GM23248 (cell line): ENCODE results near the gene LAG3. TPM values are rescaled to one million over a fixed set of nuclear protein-coding genes. Genes with fewer than 3 reads are reported as not detected.

Experiments
- DNase-seq: peaks from one replicate; pipeline ENCODE4 v3.0.0-alpha.2; 2015
- H2AFZ ChIP-seq: fragments of 200-600 bp; sonication (generic); 2 replicates; pipeline ENCODE4 v1.6.1; 2016; ENCODE audit warnings: antibody characterized with exemption
- H3F3A ChIP-seq: fragments of 200-600 bp; sonication (generic); 2 replicates; pipeline ENCODE4 v1.6.1; 2016; ENCODE audit warnings: mild to moderate bottlenecking, antibody characterized with exemption, mixed run types; ENCODE audit not compliant: insufficient read depth
- H3K27ac ChIP-seq: fragments of 200-600 bp; sonication (generic); 2 replicates; pipeline ENCODE4 v1.5.1; 2016; ENCODE audit warnings: mild to moderate bottlenecking
- H3K27me3 ChIP-seq: fragments of 200-600 bp; sonication (generic); replicated peaks from 2 replicates; pipeline ENCODE4 v1.6.1; 2016; ENCODE audit warnings: mild to moderate bottlenecking; ENCODE audit not compliant: insufficient read depth
- H3K36me3 ChIP-seq: fragments of 200-600 bp; sonication (generic); 2 replicates; pipeline ENCODE4 v1.6.1; 2016; ENCODE audit warnings: low read depth, mild to moderate bottlenecking
- H3K4me1 ChIP-seq: fragments of 200-600 bp; sonication (generic); 2 replicates; pipeline ENCODE4 v1.6.1; 2016; ENCODE audit warnings: mild to moderate bottlenecking; ENCODE audit not compliant: insufficient read depth
- H3K4me2 ChIP-seq: fragments of 200-600 bp; sonication (generic); one replicate; pipeline ENCODE4 v1.6.1; 2016; ENCODE audit warnings: mild to moderate bottlenecking; ENCODE audit not compliant: unreplicated experiment
- H3K4me3 ChIP-seq: fragments of 200-600 bp; sonication (generic); 2 replicates; pipeline ENCODE4 v1.5.1; 2016; ENCODE audit warnings: mild to moderate bottlenecking
- H3K79me2 ChIP-seq: fragments of 200-600 bp; sonication (generic); 2 replicates; pipeline ENCODE4 v1.6.1; 2016; ENCODE audit warnings: mild to moderate bottlenecking; ENCODE audit not compliant: insufficient read depth
- H3K9ac ChIP-seq: fragments of 200-600 bp; sonication (generic); 2 replicates; pipeline ENCODE4 v1.6.1; 2016; ENCODE audit warnings: mild to moderate bottlenecking
- H3K9me2 ChIP-seq: fragments of 200-600 bp; sonication (generic); 2 replicates; pipeline ENCODE4 v1.6.1; 2016; ENCODE audit warnings: mixed run types, mild to moderate bottlenecking, moderate library complexity; ENCODE audit not compliant: insufficient read depth
- H3K9me3 ChIP-seq: fragments of 200-600 bp; sonication (generic); one replicate; pipeline ENCODE4 v1.6.1; 2017; ENCODE audit warnings: low read depth
- H4K20me1 ChIP-seq: fragments of 200-600 bp; sonication (generic); 2 replicates; pipeline ENCODE4 v1.6.0; 2016; ENCODE audit not compliant: insufficient read depth
- EZH2 ChIP-seq: fragments of 200-600 bp; sonication (generic); IDR thresholded peaks from 2 replicates; pipeline ENCODE4 v1.6.1; 2018; ENCODE audit warnings: antibody characterized with exemption, mild to moderate bottlenecking; ENCODE audit not compliant: insufficient read depth, poor library complexity, severe bottlenecking
- EZH2phosphoT487 ChIP-seq: fragments of 200-600 bp; sonication (generic); IDR thresholded peaks from 2 replicates; pipeline ENCODE4 v1.6.1; 2018; ENCODE audit warnings: antibody characterized with exemption, moderate library complexity, mild to moderate bottlenecking, low read depth; ENCODE audit not compliant: insufficient read depth
- WGBS, 2 experiments: methylation state at CpG; one replicate each; pipeline ENCODE4 v1.1.6; 2015 to 2017; ENCODE audit warnings: low lambda C conversion rate in 2 of 2, low coverage in 1 of 2; ENCODE audit errors: missing lambda C conversion rate in 2 of 2; 5-methylcytosine and 5-hydroxymethylcytosine counted together
- in situ Hi-C: fragments of 300-500 bp; cut with MboI; formaldehyde crosslinking; loops from 2 replicates; pipeline ENCODE4 v1.15.0; 2020
- polyA plus RNA-seq: library from polyadenylated mRNA; unstranded; fragments of >200 nt; fragmentation: Nextera tagmentation; extraction: Ambion mirVana; gene quantifications from 2 replicates; pipeline ENCODE4 v1.2.1, GENCODE V29; 2016
- total RNA-seq: library from RNA; depleted of rRNA; stranded (reverse); fragments of >200 nt; shearing (Covaris generic); gene quantifications from 2 replicates; pipeline ENCODE4 v1.2.3, GENCODE V29; 2014

Gene LAG3
- total and polyA plus RNA-seq, 2 experiments from 2014 or later = 0.29 TPM; not detected in 1

DNA sequence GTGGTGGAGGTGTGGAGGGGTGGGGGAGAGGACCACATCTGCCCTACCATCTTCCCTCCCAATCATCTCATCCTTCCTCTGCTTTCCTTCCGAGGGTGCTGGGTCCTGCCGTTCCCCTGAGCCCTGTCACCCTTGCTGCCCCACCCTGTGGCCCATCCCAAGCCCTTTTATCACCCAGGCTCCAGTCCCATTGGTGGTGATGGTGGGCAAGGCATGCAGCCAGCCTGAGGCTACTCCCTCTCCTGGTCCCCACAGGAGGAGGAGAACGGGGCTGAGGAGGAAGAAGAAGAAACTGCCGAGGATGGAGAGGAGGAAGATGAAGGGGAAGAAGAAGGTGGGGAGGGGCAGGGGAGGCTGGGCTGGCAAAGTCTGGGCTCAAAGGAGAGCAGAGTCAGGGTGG is 2.7 kb upstream of the LAG3 start:
- no peak overlapping the region for H3K4me2 ChIP-seq
- H3K27me3 ChIP-seq = no peaks in the 10 kb centered on the region
- H3K9me2 ChIP-seq = no peaks in the 10 kb centered on the region
- peaks cover 33% of the 10 kb centered on the region for H3K79me2 ChIP-seq
- H3K27ac ChIP-seq = no peak overlapping the region
- no peak overlapping the region for H3K9ac ChIP-seq
- DNase-seq = no peak
- H3K4me1 ChIP-seq = peaks cover 20% of the 10 kb centered on the region
- 70 to 73% methylated on average over 4 of the region's 4 CpGs for WGBS, 2 experiments
- H3K36me3 ChIP-seq = peaks cover 7% of the 10 kb centered on the region; the same call in 1 of the 2 replicates
- peak overlapping the region; percentile 7; the same call in 1 of the 2 replicates for H3K4me3 ChIP-seq
- H3F3A ChIP-seq = peaks cover 28% of the 10 kb centered on the region
- H4K20me1 ChIP-seq = peaks cover 9% of the 10 kb centered on the region; the same call in 1 of the 2 replicates
- TF ChIP-seq EZH2phosphoT487 (no peak), EZH2 (no peak)
- no peaks in the 10 kb centered on the region for H3K9me3 ChIP-seq
- in situ Hi-C loops = no loop called here
- no peak overlapping the region for H2AFZ ChIP-seq

DNA sequence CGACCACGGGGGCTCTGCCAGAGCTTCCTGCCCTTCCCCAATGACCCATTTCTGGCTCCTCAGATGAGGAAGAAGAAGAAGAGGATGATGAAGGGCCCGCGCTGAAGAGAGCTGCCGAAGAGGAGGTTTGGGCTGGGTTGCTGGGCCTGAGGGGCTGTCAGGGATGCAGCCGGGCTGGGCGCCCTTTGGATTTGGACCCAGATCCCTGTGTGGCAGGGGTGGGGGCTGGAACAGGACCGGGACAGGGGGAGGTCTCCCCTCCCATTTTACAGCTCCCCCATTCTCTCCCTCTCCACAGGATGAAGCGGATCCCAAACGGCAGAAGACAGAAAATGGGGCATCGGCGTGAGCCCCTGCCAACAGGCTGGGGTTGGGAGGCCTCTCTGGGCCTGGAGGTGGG is 2.2 kb upstream of the LAG3 start:
- Histone ChIP-seq H3K4me1 (peaks cover 16% of the 10 kb centered on the region), H3K4me2 (no peak overlapping the region), H3K9me2 (no peaks in the 10 kb centered on the region), H3K79me2 (peaks cover 33% of the 10 kb centered on the region), H3K4me3 (no peak overlapping the region), H3K36me3 (peaks cover 7% of the 10 kb centered on the region; the same call in 1 of the 2 replicates), H3F3A (peaks cover 23% of the 10 kb centered on the region), H3K9ac (no peak overlapping the region), H3K9me3 (no peaks in the 10 kb centered on the region), H4K20me1 (peaks cover 9% of the 10 kb centered on the region; the same call in 1 of the 2 replicates), H3K27me3 (no peaks in the 10 kb centered on the region), H3K27ac (no peak overlapping the region), H2AFZ (no peak overlapping the region)
- no peak for DNase-seq
- no peak for TF ChIP-seq EZH2phosphoT487
- TF ChIP-seq EZH2 = no peak
- WGBS, 2 experiments = 86 to 88% methylated on average over 11 to 12 of the region's 12 CpGs
- in situ Hi-C loops = no loop called here

DNA sequence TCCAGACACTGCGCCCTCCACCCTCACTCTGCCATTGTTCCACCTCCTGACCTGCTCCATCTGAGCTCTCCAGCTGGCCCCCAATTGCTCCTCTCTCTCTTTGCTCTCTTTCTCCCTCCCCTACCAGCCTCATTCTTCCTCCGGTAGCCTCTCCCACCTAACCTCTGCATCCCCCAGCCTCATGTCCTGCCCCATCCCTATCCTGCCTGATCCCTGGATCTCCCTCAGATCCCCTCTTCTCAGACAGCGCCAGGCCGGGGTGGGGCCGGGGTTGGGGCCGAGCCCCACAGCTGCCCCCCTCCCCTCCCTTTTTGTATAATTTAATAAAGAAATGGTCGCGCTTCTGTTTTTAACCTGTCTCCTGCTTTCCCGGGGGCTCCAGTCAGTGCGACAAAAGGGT is 1.7 kb upstream of the LAG3 start:
- Histone ChIP-seq H3K36me3 (peaks cover 7% of the 10 kb centered on the region; the same call in 1 of the 2 replicates), H2AFZ (no peak overlapping the region), H3F3A (peaks cover 18% of the 10 kb centered on the region), H3K9ac (no peak overlapping the region), H3K79me2 (peaks cover 33% of the 10 kb centered on the region), H4K20me1 (peaks cover 9% of the 10 kb centered on the region; the same call in 1 of the 2 replicates), H3K4me1 (peaks cover 11% of the 10 kb centered on the region), H3K4me3 (no peak overlapping the region), H3K27me3 (no peaks in the 10 kb centered on the region), H3K4me2 (no peak overlapping the region), H3K27ac (no peak overlapping the region), H3K9me2 (no peaks in the 10 kb centered on the region), H3K9me3 (no peaks in the 10 kb centered on the region)
- in situ Hi-C loops = no loop called here
- TF ChIP-seq EZH2phosphoT487 (no peak), EZH2 (no peak)
- WGBS, 2 experiments = 93 to 94% methylated on average over 10 of the region's 10 CpGs
- no peak for DNase-seq

DNA sequence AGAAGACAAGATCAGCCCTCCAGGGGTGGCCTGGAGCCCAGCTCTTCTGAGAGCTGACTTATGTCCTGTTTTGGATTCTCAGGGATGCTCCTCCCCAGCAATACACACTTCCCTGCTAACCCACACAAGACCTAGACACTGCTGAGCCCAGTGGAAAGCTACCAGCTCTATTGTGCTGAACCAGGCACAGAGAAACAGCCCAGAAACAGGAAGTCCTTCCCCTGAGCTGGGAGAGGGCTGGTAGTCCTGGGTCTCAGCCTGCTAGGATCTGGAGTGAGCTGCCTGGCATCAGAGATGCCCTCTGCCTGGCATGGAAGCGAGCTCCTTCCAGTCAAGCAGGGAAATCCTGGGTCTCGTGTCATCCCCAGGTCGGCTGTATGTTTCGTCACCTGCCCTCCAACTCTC is 1.2 kb upstream of the LAG3 start:
- Histone ChIP-seq H3K9me2 (no peaks in the 10 kb centered on the region), H3K27me3 (no peaks in the 10 kb centered on the region), H4K20me1 (peaks cover 9% of the 10 kb centered on the region; the same call in 1 of the 2 replicates), H3K79me2 (peaks cover 33% of the 10 kb centered on the region), H3K36me3 (peaks cover 7% of the 10 kb centered on the region; the same call in 1 of the 2 replicates), H3F3A (peaks cover 16% of the 10 kb centered on the region), H3K4me3 (no peak overlapping the region), H3K9me3 (no peaks in the 10 kb centered on the region), H3K27ac (no peak overlapping the region), H3K4me2 (no peak overlapping the region), H3K4me1 (peaks cover 9% of the 10 kb centered on the region), H2AFZ (no peak overlapping the region), H3K9ac (no peak overlapping the region)
- WGBS, 2 experiments = 95 to 100% methylated on average over 4 of the region's 4 CpGs
- no peak for DNase-seq
- in situ Hi-C loops = no loop called here
- no peak for TF ChIP-seq EZH2
- TF ChIP-seq EZH2phosphoT487 = no peak
